Panc1 (cell line): ENCODE data around the gene ADNP. TPM values are rescaled to one million over a fixed set of nuclear protein-coding genes. Genes with fewer than 3 reads are reported as not detected.
A peak's percentile ranks its signal among the peaks of the same experiment; 100 is the strongest.

Source experiments
- ATAC-seq: fragments of 200-7000 bp; cut with Tn5 transposase; 2 replicates; pipeline ENCODE4 v1.9.1; 2020; ENCODE audit warnings: mild to moderate bottlenecking, moderate library complexity
- BruUV-seq: library from RNA; stranded (reverse); fragments of 400-500 nt; replicated peaks from 2 replicates; lab custom pipeline; 2021; lab: Mats Ljungman, UMichigan
- CTCF ChIA-PET: fragments of 300-600 bp; sonication (Branson Sonifier 250); formaldehyde crosslinking; loops from one replicate; lab custom pipeline; 2022; ENCODE audit warnings: antibody characterized with exemption; lab: Charles Lee
- POLR2A ChIA-PET: fragments of 300-600 bp; sonication (Branson Sonifier 250); formaldehyde crosslinking; loops from one replicate; lab custom pipeline; 2022; ENCODE audit warnings: antibody characterized with exemption; lab: Charles Lee
- DNase-seq: peaks from one replicate; pipeline ENCODE4 v3.0.0-alpha.2; 2010; ENCODE audit warnings: low read depth, low spot score
- H3K27ac ChIP-seq: 2 replicates; pipeline ENCODE4 v1.5.1; 2011; ENCODE audit warnings: mild to moderate bottlenecking, low read length, inconsistent platforms
- H3K27me3 ChIP-seq: fragments of 200-500 bp; sonication (Bioruptor generic); 2 replicates; pipeline ENCODE4 v1.6.0; 2014; ENCODE audit warnings: low read length, inconsistent platforms; ENCODE audit not compliant: control insufficient read depth, insufficient read depth
- H3K36me3 ChIP-seq: fragments of 200-500 bp; sonication (Bioruptor generic); 2 replicates; pipeline ENCODE4 v1.5.1; 2014; ENCODE audit warnings: inconsistent platforms, mild to moderate bottlenecking, low read length, moderate library complexity; ENCODE audit not compliant: control insufficient read depth, insufficient read depth
- H3K4me1 ChIP-seq: 2 replicates; pipeline ENCODE4 v1.5.1; 2011; ENCODE audit warnings: inconsistent platforms, mild to moderate bottlenecking, low read length, moderate library complexity; ENCODE audit not compliant: control insufficient read depth, insufficient read depth
- H3K4me3 ChIP-seq, 2 experiments: 2 replicates each; pipeline ENCODE4 v1.5.1; 2011 to 2012; ENCODE audit warnings: low read depth in 2 of 2, low read length in 2 of 2, mild to moderate bottlenecking in 2 of 2, inconsistent platforms in 1 of 2, moderate library complexity in 1 of 2
- H3K9me3 ChIP-seq: fragments of 200-500 bp; sonication (Bioruptor generic); 2 replicates; pipeline ENCODE4 v1.5.1; 2014; ENCODE audit warnings: low read depth, mild to moderate bottlenecking, inconsistent platforms, low read length, moderate library complexity; ENCODE audit not compliant: control insufficient read depth, insufficient read depth
- POLR2AphosphoS5 ChIP-seq: IDR thresholded peaks from 2 replicates; pipeline ENCODE4 v1.6.1; 2012; ENCODE audit warnings: mild to moderate bottlenecking, low read depth, low read length, moderate library complexity
- SIN3A ChIP-seq: IDR thresholded peaks from 2 replicates; pipeline ENCODE4 v1.6.1; 2012; ENCODE audit warnings: low read depth, mild to moderate bottlenecking, low read length, moderate library complexity, borderline replicate concordance; ENCODE audit not compliant: insufficient read depth
- TCF7L2 ChIP-seq: IDR thresholded peaks from 2 replicates; pipeline ENCODE4 v1.6.1; 2011; ENCODE audit warnings: mild to moderate bottlenecking, low read depth, low read length, inconsistent platforms
- in situ Hi-C: cut with HindIII; loops from 2 replicates; pipeline ENCODE4 v1.10.0; 2016; ENCODE audit warnings: low sequenced_read_pairs, low pct_unique_long_range_greater_than_20kb
- intact Hi-C: fragments of 100-400 bp; cut with micrococcal nuclease; formaldehyde crosslinking; loops from one replicate; pipeline ENCODE4 v1.10.0; 2022; ENCODE audit not compliant: unreplicated experiment
- total RNA-seq: library from RNA; stranded (reverse); gene quantifications from one replicate; pipeline ENCODE4 v1.2.1, GENCODE V29; 2021; ENCODE audit not compliant: unreplicated experiment
- TF ChIP-seq, protein P1 (sequence below): fragments of 450-650 bp; IDR thresholded peaks from 2 replicates; pipeline ENCODE4 v1.5.1; 2017; ENCODE audit warnings: mild to moderate bottlenecking
- TF ChIP-seq, protein P2 (sequence below), 2 experiments: IDR thresholded peaks; 2 replicates each; pipeline ENCODE4 v1.6.1; 2011 to 2012; ENCODE audit warnings: low read depth in 2 of 2, control low read depth in 1 of 2, low read length in 1 of 2, mild to moderate bottlenecking in 1 of 2, moderate library complexity in 1 of 2; ENCODE audit not compliant: insufficient read depth in 1 of 2

ADNP gene
- total RNA-seq, 1 experiment from 2014 or later: 65.1 TPM

DNA sequence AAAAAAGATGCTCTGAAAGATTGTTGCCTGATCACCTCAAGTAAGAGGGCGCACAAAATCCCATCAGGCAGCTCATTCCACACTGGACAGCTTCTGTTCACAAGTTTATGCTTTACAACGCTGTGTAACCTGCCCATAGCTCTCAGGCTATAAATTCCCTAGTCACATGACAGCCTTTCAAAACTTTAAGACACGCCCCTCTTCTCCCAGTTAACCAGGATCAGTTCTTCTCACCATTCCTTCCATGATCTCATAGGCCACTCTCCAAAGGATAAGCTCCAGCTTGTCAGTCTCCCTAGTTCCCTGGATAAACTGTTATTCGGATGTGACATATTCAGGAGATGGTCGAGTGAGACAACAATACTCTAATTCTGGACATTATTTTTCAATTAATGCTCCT is 15.0 kb downstream of the ADNP start:
- POLR2A ChIA-PET: interaction anchor here (0.5 kb wide), 1 partner anchor 70 kb away, joined by 5 read pairs; no protein-coding TSS in a partner anchor

DNA sequence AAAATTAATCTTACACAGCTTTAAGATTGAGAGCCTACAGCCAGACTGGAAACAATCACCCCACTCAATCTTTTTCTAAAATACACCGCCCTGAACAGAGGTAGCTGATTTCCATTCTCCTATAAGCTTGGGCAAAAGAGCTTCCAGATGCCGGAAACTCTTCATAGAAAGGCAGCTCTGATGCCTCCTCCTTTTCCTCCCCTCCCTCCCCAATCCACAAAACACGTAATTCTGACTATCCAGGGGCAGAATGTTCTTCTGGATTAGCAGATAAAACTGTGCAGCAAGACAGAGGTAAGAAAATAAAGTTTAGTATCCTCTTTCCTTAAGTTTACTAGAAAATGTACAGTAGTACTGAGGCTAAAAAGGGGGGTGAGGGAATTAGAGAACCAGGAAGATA is 15.8 kb downstream of the ADNP start:
- DNase-seq: no peak

More for the DNA sequence above, 15.0 kb downstream of the ADNP start:
- Histone ChIP-seq H3K36me3 (peaks cover 19% of the 10 kb centered on the region; the same call in 1 of the 2 replicates), H3K9me3 (no peaks in the 10 kb centered on the region), H3K4me3 (no peak overlapping the region), H3K4me1 (peaks cover 47% of the 10 kb centered on the region), H3K27ac (no peak overlapping the region), H3K27me3 (no peaks in the 10 kb centered on the region)
- TF ChIP-seq, protein P1, sequence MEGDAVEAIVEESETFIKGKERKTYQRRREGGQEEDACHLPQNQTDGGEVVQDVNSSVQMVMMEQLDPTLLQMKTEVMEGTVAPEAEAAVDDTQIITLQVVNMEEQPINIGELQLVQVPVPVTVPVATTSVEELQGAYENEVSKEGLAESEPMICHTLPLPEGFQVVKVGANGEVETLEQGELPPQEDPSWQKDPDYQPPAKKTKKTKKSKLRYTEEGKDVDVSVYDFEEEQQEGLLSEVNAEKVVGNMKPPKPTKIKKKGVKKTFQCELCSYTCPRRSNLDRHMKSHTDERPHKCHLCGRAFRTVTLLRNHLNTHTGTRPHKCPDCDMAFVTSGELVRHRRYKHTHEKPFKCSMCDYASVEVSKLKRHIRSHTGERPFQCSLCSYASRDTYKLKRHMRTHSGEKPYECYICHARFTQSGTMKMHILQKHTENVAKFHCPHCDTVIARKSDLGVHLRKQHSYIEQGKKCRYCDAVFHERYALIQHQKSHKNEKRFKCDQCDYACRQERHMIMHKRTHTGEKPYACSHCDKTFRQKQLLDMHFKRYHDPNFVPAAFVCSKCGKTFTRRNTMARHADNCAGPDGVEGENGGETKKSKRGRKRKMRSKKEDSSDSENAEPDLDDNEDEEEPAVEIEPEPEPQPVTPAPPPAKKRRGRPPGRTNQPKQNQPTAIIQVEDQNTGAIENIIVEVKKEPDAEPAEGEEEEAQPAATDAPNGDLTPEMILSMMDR: no peak
- TF ChIP-seq SIN3A: no peak
- in situ Hi-C loops: no loop called here
- DNase-seq (no peak), ATAC-seq (peak; percentile 41; the same call in 1 of the 2 replicates)
- CTCF ChIA-PET: no interaction called here
- intact Hi-C loops: no loop called here
- no TSS peak for BruUV-seq

More for the DNA sequence above, 15.8 kb downstream of the ADNP start:
- no TSS peak for BruUV-seq
- TF ChIP-seq, protein P2, sequence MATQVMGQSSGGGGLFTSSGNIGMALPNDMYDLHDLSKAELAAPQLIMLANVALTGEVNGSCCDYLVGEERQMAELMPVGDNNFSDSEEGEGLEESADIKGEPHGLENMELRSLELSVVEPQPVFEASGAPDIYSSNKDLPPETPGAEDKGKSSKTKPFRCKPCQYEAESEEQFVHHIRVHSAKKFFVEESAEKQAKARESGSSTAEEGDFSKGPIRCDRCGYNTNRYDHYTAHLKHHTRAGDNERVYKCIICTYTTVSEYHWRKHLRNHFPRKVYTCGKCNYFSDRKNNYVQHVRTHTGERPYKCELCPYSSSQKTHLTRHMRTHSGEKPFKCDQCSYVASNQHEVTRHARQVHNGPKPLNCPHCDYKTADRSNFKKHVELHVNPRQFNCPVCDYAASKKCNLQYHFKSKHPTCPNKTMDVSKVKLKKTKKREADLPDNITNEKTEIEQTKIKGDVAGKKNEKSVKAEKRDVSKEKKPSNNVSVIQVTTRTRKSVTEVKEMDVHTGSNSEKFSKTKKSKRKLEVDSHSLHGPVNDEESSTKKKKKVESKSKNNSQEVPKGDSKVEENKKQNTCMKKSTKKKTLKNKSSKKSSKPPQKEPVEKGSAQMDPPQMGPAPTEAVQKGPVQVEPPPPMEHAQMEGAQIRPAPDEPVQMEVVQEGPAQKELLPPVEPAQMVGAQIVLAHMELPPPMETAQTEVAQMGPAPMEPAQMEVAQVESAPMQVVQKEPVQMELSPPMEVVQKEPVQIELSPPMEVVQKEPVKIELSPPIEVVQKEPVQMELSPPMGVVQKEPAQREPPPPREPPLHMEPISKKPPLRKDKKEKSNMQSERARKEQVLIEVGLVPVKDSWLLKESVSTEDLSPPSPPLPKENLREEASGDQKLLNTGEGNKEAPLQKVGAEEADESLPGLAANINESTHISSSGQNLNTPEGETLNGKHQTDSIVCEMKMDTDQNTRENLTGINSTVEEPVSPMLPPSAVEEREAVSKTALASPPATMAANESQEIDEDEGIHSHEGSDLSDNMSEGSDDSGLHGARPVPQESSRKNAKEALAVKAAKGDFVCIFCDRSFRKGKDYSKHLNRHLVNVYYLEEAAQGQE (IDR thresholded peaks at IDR 0.05; ENCODE audit: insufficient read depth in 1 of 2, low read depth in 2 of 2, low read length in 1 of 2): no peak
- TF ChIP-seq TCF7L2 (no peak), SIN3A (no peak), POLR2AphosphoS5 (no peak)
- TF ChIP-seq, protein P1: no peak
- CTCF ChIA-PET: interaction anchor here (0.7 kb wide), 1 partner anchor 122 kb away, joined by 5 read pairs; no protein-coding TSS in a partner anchor
- Histone ChIP-seq H3K36me3 (peaks cover 19% of the 10 kb centered on the region; the same call in 1 of the 2 replicates), H3K9me3 (no peaks in the 10 kb centered on the region), H3K27ac (no peak overlapping the region), H3K27me3 (no peaks in the 10 kb centered on the region), H3K4me1 (peaks cover 44% of the 10 kb centered on the region), H3K4me3 (no peak overlapping the region)
- POLR2A ChIA-PET: no interaction called here
- intact Hi-C loops (no loop called here), in situ Hi-C loops (no loop called here)
- no peak for ATAC-seq
